ENCODE data around the gene ADCY10.

The ADCY10 gene

DNA sequence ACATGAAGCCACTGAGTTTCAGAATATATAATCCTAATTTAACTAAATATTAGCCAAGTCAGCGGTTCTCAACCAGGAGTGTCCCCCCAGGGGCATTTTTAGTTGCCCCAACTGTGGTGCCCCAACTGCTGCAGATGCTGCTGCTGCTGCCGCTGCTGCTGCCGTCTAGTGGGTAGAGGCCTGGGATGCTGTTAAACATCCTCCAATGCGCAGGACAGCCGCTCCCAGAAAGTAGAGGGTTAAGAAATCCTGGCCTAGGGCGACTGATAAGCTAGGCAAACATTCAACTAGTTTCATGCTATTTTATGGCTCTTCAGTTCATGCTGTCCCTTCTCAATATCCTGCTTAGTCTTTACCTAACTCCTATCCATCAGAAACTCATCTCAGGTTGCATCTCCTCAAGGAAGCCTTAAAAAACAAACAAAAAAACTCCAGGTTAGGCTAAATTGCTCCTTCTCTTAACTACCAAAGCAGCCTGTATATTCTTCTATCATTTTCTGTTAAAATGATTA lies 12.6 kb upstream of the ADCY10 start:
- WGBS, 2 experiments, result 80 to 90% methylated on average over 6 of the region's 6 CpGs
- Histone ChIP-seq H3K4me1 (ENCODE audit: control insufficient read depth, insufficient read depth, low read length) (no peaks in the 10 kb centered on the region), H3K27ac (ENCODE audit: insufficient read depth, low read depth, low read length, poor library complexity, severe bottlenecking) (no peak overlapping the region), H3K36me3 (ENCODE audit: control insufficient read depth, insufficient read depth, low read length) (no peaks in the 10 kb centered on the region), H3K9me3 (ENCODE audit: control insufficient read depth, low read length) (no peaks in the 10 kb centered on the region), H3K4me3 (ENCODE audit: insufficient read depth, low read depth, low read length) (no peak overlapping the region), H3K27me3 (ENCODE audit: control insufficient read depth, insufficient read depth, low read length, poor library complexity, severe bottlenecking) (no peaks in the 10 kb centered on the region)

- H3K4me1 ChIP-seq (ENCODE audit: control insufficient read depth, insufficient read depth, low read length), result no peaks in the 10 kb centered on the region
- H3K27me3 ChIP-seq (ENCODE audit: control insufficient read depth, insufficient read depth, low read length, poor library complexity, severe bottlenecking), result no peaks in the 10 kb centered on the region
- no peak overlapping the region for H3K27ac ChIP-seq (ENCODE audit: insufficient read depth, low read depth, low read length, poor library complexity, severe bottlenecking)
- H3K36me3 ChIP-seq (ENCODE audit: control insufficient read depth, insufficient read depth, low read length), result no peaks in the 10 kb centered on the region
- WGBS, 2 experiments, result 85 to 94% methylated on average over 2 of the region's 2 CpGs
- no peaks in the 10 kb centered on the region for H3K9me3 ChIP-seq (ENCODE audit: control insufficient read depth, low read length)
- no peak overlapping the region for H3K4me3 ChIP-seq (ENCODE audit: insufficient read depth, low read depth, low read length)
These were observed 10.8 kb upstream of the ADCY10 start for GRCh38 chr1:167924543-167925231.

DNA sequence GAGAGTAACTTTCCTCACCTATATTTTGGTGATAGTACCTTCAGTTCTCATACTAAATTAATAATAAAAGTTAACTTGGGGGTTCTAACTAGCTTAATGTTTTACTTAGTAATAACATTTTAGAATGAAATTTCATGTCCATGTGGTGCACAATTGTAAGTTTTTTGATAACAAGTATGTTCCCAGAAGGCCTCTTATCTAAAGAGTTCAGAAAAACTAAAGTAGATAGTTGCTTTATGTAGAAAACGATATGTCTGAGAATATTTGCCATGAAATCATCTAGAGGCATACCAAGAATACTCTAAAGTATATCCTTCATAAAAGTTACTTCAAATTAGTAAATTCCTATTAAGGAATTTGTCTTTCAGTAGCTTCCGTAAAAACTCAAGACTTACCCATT lies 10.2 kb upstream of the ADCY10 start:
- Histone ChIP-seq H3K36me3 (ENCODE audit: control insufficient read depth, insufficient read depth, low read length) (no peaks in the 10 kb centered on the region), H3K27ac (ENCODE audit: insufficient read depth, low read depth, low read length, poor library complexity, severe bottlenecking) (no peak overlapping the region), H3K4me1 (ENCODE audit: control insufficient read depth, insufficient read depth, low read length) (no peaks in the 10 kb centered on the region), H3K27me3 (ENCODE audit: control insufficient read depth, insufficient read depth, low read length, poor library complexity, severe bottlenecking) (no peaks in the 10 kb centered on the region), H3K4me3 (ENCODE audit: insufficient read depth, low read depth, low read length) (no peak overlapping the region), H3K9me3 (ENCODE audit: control insufficient read depth, low read length) (no peaks in the 10 kb centered on the region)
- WGBS, 2 experiments, result 80 to 100% methylated on average over 1 to 2 of the region's 2 CpGs

GRCh38 chr1:167923324-167924056 lies 9.6 kb upstream of the ADCY10 start:
- no peaks in the 10 kb centered on the region for H3K9me3 ChIP-seq (ENCODE audit: control insufficient read depth, low read length)
- no peak overlapping the region for H3K27ac ChIP-seq (ENCODE audit: insufficient read depth, low read depth, low read length, poor library complexity, severe bottlenecking)
- H3K36me3 ChIP-seq (ENCODE audit: control insufficient read depth, insufficient read depth, low read length), result no peaks in the 10 kb centered on the region
- H3K4me3 ChIP-seq (ENCODE audit: insufficient read depth, low read depth, low read length), result no peak overlapping the region
- no peaks in the 10 kb centered on the region for H3K27me3 ChIP-seq (ENCODE audit: control insufficient read depth, insufficient read depth, low read length, poor library complexity, severe bottlenecking)
- WGBS, 2 experiments, result 93 to 99% methylated on average over 1 to 3 of the region's 3 CpGs
- no peaks in the 10 kb centered on the region for H3K4me1 ChIP-seq (ENCODE audit: control insufficient read depth, insufficient read depth, low read length)

GRCh38 chr1:167922611-167923074 lies 8.7 kb upstream of the ADCY10 start:
- Histone ChIP-seq H3K36me3 (ENCODE audit: control insufficient read depth, insufficient read depth, low read length) (no peaks in the 10 kb centered on the region), H3K27ac (ENCODE audit: insufficient read depth, low read depth, low read length, poor library complexity, severe bottlenecking) (no peak overlapping the region), H3K4me1 (ENCODE audit: control insufficient read depth, insufficient read depth, low read length) (no peaks in the 10 kb centered on the region), H3K4me3 (ENCODE audit: insufficient read depth, low read depth, low read length) (no peak overlapping the region), H3K27me3 (ENCODE audit: control insufficient read depth, insufficient read depth, low read length, poor library complexity, severe bottlenecking) (no peaks in the 10 kb centered on the region), H3K9me3 (ENCODE audit: control insufficient read depth, low read length) (no peaks in the 10 kb centered on the region)
- WGBS, 2 experiments, result 94 to 100% methylated on average over 1 of the region's 1 CpG

DNA sequence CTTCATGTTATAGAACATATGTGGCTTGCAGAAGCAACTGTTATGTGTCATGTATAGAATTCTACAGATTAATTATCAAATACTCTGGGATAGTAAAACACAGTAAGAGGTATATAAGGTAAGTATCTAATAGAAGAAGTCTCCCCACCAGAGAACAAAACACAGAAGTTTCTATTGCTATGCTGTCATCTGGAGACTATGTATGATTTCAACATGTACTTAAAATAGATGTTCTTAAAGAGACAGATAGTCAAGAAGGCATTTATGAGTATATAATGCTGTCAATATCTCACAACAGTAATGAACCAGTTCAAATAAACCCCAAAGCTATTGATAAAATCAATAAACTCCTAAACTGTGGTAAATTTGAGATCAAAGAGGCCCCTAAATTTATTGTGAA lies 8.1 kb upstream of the ADCY10 start:
- Histone ChIP-seq H3K4me1 (ENCODE audit: control insufficient read depth, insufficient read depth, low read length) (no peaks in the 10 kb centered on the region), H3K9me3 (ENCODE audit: control insufficient read depth, low read length) (no peaks in the 10 kb centered on the region), H3K27ac (ENCODE audit: insufficient read depth, low read depth, low read length, poor library complexity, severe bottlenecking) (no peak overlapping the region), H3K4me3 (ENCODE audit: insufficient read depth, low read depth, low read length) (no peak overlapping the region), H3K36me3 (ENCODE audit: control insufficient read depth, insufficient read depth, low read length) (peaks cover 1% of the 10 kb centered on the region), H3K27me3 (ENCODE audit: control insufficient read depth, insufficient read depth, low read length, poor library complexity, severe bottlenecking) (no peaks in the 10 kb centered on the region)

- peaks cover 5% of the 10 kb centered on the region for H3K36me3 ChIP-seq (ENCODE audit: control insufficient read depth, insufficient read depth, low read length)
- 95 to 96% methylated on average over 5 of the region's 6 CpGs for WGBS, 2 experiments
- H3K9me3 ChIP-seq (ENCODE audit: control insufficient read depth, low read length), result no peaks in the 10 kb centered on the region
- H3K4me3 ChIP-seq (ENCODE audit: insufficient read depth, low read depth, low read length), result no peak overlapping the region
- no peak overlapping the region for H3K27ac ChIP-seq (ENCODE audit: insufficient read depth, low read depth, low read length, poor library complexity, severe bottlenecking)
- no peaks in the 10 kb centered on the region for H3K4me1 ChIP-seq (ENCODE audit: control insufficient read depth, insufficient read depth, low read length)
- no peaks in the 10 kb centered on the region for H3K27me3 ChIP-seq (ENCODE audit: control insufficient read depth, insufficient read depth, low read length, poor library complexity, severe bottlenecking)
These were observed 3.0 kb upstream of the ADCY10 start for GRCh38 chr1:167916766-167917511.

DNA sequence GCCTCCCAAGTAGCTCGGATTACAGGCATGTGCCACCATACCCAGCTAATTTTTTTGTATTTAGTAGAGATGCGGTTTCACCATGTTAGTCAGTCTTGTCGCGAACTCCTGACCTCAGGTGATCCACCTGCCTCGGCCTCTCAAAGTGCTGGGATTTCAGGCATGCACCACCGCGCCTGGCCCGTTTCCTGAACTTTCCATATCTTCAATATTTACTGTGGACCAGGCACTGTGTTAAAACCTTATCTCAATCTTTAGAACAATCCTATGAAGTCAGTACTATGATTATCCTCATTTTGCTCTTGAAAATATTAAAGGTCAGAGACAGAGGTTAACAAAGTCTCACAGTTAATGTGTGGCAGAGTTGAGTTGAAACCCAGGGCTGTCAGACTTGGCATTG lies 1.6 kb upstream of the ADCY10 start:
- 91 to 97% methylated on average over 8 of the region's 8 CpGs for WGBS, 2 experiments
- no peaks in the 10 kb centered on the region for H3K9me3 ChIP-seq (ENCODE audit: control insufficient read depth, low read length)
- no peaks in the 10 kb centered on the region for H3K27me3 ChIP-seq (ENCODE audit: control insufficient read depth, insufficient read depth, low read length, poor library complexity, severe bottlenecking)
- no peak overlapping the region for H3K27ac ChIP-seq (ENCODE audit: insufficient read depth, low read depth, low read length, poor library complexity, severe bottlenecking)
- peaks cover 5% of the 10 kb centered on the region for H3K36me3 ChIP-seq (ENCODE audit: control insufficient read depth, insufficient read depth, low read length)
- H3K4me1 ChIP-seq (ENCODE audit: control insufficient read depth, insufficient read depth, low read length), result no peaks in the 10 kb centered on the region
- no peak overlapping the region for H3K4me3 ChIP-seq (ENCODE audit: insufficient read depth, low read depth, low read length)

- no peak overlapping the region for H3K27ac ChIP-seq (ENCODE audit: insufficient read depth, low read depth, low read length, poor library complexity, severe bottlenecking)
- no peaks in the 10 kb centered on the region for H3K4me1 ChIP-seq (ENCODE audit: control insufficient read depth, insufficient read depth, low read length)
- no peaks in the 10 kb centered on the region for H3K27me3 ChIP-seq (ENCODE audit: control insufficient read depth, insufficient read depth, low read length, poor library complexity, severe bottlenecking)
- 74 to 75% methylated on average over 7 of the region's 7 CpGs for WGBS, 2 experiments
- no peak overlapping the region for H3K4me3 ChIP-seq (ENCODE audit: insufficient read depth, low read depth, low read length)
- H3K36me3 ChIP-seq (ENCODE audit: control insufficient read depth, insufficient read depth, low read length), result peaks cover 5% of the 10 kb centered on the region
- peaks cover 2% of the 10 kb centered on the region for H3K9me3 ChIP-seq (ENCODE audit: control insufficient read depth, low read length)
These were observed 1.6 kb downstream of the ADCY10 start for GRCh38 chr1:167912294-167912693.

DNA sequence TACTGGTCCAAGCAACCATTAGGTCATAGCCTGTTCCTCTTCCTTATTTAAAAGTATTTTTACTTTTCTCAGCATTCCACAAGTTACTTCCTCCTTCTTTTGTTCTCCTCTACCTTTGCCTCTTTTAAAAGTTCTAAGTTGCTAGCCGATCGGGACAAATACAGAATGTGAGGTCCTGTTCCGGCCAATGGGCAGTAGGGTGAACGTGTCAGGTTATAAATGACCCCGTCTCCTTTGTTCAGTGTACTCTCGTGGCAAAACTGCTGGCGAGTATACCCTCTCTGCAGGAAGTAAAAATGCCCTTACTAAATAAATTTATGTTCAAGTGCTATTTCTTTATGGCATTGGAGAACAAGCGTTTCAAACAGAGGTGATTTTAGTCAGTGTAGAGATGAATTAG lies 2.5 kb downstream of the ADCY10 start:
- H3K36me3 ChIP-seq (ENCODE audit: control insufficient read depth, insufficient read depth, low read length), result no peaks in the 10 kb centered on the region
- 96% methylated on average over 8 of the region's 8 CpGs for WGBS, 2 experiments
- no peaks in the 10 kb centered on the region for H3K4me1 ChIP-seq (ENCODE audit: control insufficient read depth, insufficient read depth, low read length)
- H3K27me3 ChIP-seq (ENCODE audit: control insufficient read depth, insufficient read depth, low read length, poor library complexity, severe bottlenecking), result no peaks in the 10 kb centered on the region
- H3K27ac ChIP-seq (ENCODE audit: insufficient read depth, low read depth, low read length, poor library complexity, severe bottlenecking), result no peak overlapping the region
- H3K4me3 ChIP-seq (ENCODE audit: insufficient read depth, low read depth, low read length), result no peak overlapping the region
- peaks cover 2% of the 10 kb centered on the region for H3K9me3 ChIP-seq (ENCODE audit: control insufficient read depth, low read length)
